NCI-H2227 treated with DMSO at 0.1 percent for 48 hours (cell line): ENCODE data around the gene GH1.

ENCODE experiments used
- DNase-seq: peaks from one replicate; lab custom pipeline; 2025; lab: John Stamatoyannopoulos, UW

Gene GH1

GRCh38 chr17:63944736-63945499, 26.3 kb upstream of the GH1 start:
- DNase-seq, result no peak

- no peak for DNase-seq
Measured at GRCh38 chr17:63943745-63944144, 25.1 kb upstream of the GH1 start.

- no peak for DNase-seq
Measured at GRCh38 chr17:63942309-63942985, 23.8 kb upstream of the GH1 start.

GRCh38 chr17:63941751-63942150, 23.1 kb upstream of the GH1 start:
- no peak for DNase-seq

- no peak for DNase-seq
Measured at GRCh38 chr17:63941162-63941561, 22.5 kb upstream of the GH1 start.

GRCh38 chr17:63940584-63940983, 21.9 kb upstream of the GH1 start:
- DNase-seq, result no peak

GRCh38 chr17:63939884-63940283, 21.2 kb upstream of the GH1 start:
- DNase-seq, result no peak

- no peak for DNase-seq
Measured at GRCh38 chr17:63939401-63939800, 20.8 kb upstream of the GH1 start.

GRCh38 chr17:63937920-63938319, 19.3 kb upstream of the GH1 start:
- DNase-seq, result no peak

- DNase-seq, result no peak
Measured at GRCh38 chr17:63937319-63937718, 18.7 kb upstream of the GH1 start.

- DNase-seq, result no peak
Measured at GRCh38 chr17:63934183-63935112, 15.8 kb upstream of the GH1 start.

GRCh38 chr17:63933598-63933997, 15.0 kb upstream of the GH1 start:
- no peak for DNase-seq

- DNase-seq, result no peak
Measured at GRCh38 chr17:63932721-63933120, 14.1 kb upstream of the GH1 start.

- no peak for DNase-seq
Measured at GRCh38 chr17:63931981-63932561, 13.4 kb upstream of the GH1 start, which contains the start of gene CD79B. CD79B (minus strand) TSS chr17:63932331; CDS start chr17:63932261, 70 bp downstream.

GRCh38 chr17:63930951-63931575, 12.4 kb upstream of the GH1 start:
- no peak for DNase-seq

- DNase-seq, result no peak
Measured at GRCh38 chr17:63929860-63930766, 11.5 kb upstream of the GH1 start.

GRCh38 chr17:63928966-63929695, 10.5 kb upstream of the GH1 start:
- DNase-seq, result no peak

- no peak for DNase-seq
Measured at GRCh38 chr17:63928172-63928666, 9.6 kb upstream of the GH1 start.

GRCh38 chr17:63927464-63928171, 9.0 kb upstream of the GH1 start:
- no peak for DNase-seq
